Muscle layer of colon (tissue), 2 donors: Measurements from ENCODE around the gene CROCC.
A peak's percentile ranks its signal among the peaks of the same experiment; 100 is the strongest.

ENCODE experiments used
- H3K27ac ChIP-seq: one replicate; pipeline ENCODE4 v1.7.0; 2013; ENCODE audit warnings: low read depth, mild to moderate bottlenecking, low read length, moderate library complexity
- H3K27me3 ChIP-seq, 2 donors: one replicate each; pipeline ENCODE4 v1.7.0; 2013; ENCODE audit warnings: low read length in 2 of 2, mild to moderate bottlenecking in 2 of 2; ENCODE audit not compliant: insufficient read depth in 2 of 2, control insufficient read depth in 1 of 2
- H3K36me3 ChIP-seq: one replicate; pipeline ENCODE4 v1.7.0; 2013; ENCODE audit warnings: mild to moderate bottlenecking, low read length; ENCODE audit not compliant: insufficient read depth
- H3K4me1 ChIP-seq: one replicate; pipeline ENCODE4 v1.7.0; 2013; ENCODE audit warnings: mild to moderate bottlenecking, low read length; ENCODE audit not compliant: insufficient read depth
- H3K4me3 ChIP-seq, 2 donors: one replicate each; pipeline ENCODE4 v1.7.0; 2013; ENCODE audit warnings: low read length in 2 of 2, low read depth in 1 of 2, mild to moderate bottlenecking in 1 of 2, moderate library complexity in 1 of 2
- H3K9ac ChIP-seq: one replicate; pipeline ENCODE4 v1.7.0; 2013; ENCODE audit warnings: low read length
- H3K9me3 ChIP-seq: one replicate; pipeline ENCODE4 v1.7.0; 2013; ENCODE audit warnings: mild to moderate bottlenecking, low read length
- donor health status: abdominal sarcoma.
- donor health status: Adenocarcinoma of cecum.

The CROCC gene

DNA sequence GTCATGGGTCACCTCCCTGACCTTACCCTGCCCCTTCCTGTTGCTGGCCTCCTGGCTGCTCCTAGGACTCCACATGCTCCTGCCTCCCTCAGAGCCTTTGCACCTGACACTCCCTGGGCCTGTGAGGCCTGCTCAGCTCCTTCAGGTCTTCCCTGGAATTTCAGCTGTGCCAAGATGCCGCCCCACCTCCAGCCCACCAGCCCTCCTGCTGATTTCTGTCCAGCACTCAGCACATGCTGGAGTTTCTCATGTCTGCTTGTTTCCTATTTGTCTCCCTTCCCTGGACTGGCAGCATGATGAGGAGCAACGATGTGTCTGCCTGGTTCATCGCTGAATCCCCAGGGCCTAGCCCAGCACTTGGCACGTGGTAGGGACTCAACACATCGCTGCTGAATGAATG, 55.6 kb downstream of the CROCC start:
- Histone ChIP-seq H3K27me3 (peaks cover 0 to 10% of the 10 kb centered on the region in 2 donors), H3K4me1 (peaks cover 12% of the 10 kb centered on the region), H3K9me3 (no peaks in the 10 kb centered on the region), H3K4me3 (no peak overlapping the region), H3K27ac (no peak overlapping the region), H3K9ac (no peak overlapping the region), H3K36me3 (no peaks in the 10 kb centered on the region)

DNA sequence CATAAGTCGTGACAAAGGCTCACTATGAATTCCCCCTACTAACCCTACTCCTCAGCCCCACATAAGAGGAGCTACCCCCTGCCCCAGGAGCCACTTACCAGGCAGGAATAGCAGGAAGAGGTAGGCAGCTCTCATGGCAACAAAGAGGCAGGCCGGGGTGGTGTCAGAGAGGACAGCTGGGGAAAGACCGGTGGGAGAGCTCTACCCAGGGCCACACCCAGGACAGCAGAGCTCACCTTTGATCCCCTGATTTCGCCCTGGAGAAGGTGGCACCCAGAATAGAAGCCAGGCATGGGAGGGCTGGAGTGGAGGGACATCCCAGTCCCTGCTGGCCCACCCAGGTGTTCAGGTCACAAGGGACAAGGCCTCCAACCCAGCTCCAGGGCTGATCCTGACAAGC, 56.4 kb downstream of the CROCC start:
- Histone ChIP-seq H3K9ac (no peak overlapping the region), H3K36me3 (no peaks in the 10 kb centered on the region), H3K27me3 (peaks cover 0 to 10% of the 10 kb centered on the region in 2 donors), H3K27ac (no peak overlapping the region), H3K4me1 (peaks cover 9% of the 10 kb centered on the region), H3K9me3 (no peaks in the 10 kb centered on the region), H3K4me3 (no peak overlapping the region)

DNA sequence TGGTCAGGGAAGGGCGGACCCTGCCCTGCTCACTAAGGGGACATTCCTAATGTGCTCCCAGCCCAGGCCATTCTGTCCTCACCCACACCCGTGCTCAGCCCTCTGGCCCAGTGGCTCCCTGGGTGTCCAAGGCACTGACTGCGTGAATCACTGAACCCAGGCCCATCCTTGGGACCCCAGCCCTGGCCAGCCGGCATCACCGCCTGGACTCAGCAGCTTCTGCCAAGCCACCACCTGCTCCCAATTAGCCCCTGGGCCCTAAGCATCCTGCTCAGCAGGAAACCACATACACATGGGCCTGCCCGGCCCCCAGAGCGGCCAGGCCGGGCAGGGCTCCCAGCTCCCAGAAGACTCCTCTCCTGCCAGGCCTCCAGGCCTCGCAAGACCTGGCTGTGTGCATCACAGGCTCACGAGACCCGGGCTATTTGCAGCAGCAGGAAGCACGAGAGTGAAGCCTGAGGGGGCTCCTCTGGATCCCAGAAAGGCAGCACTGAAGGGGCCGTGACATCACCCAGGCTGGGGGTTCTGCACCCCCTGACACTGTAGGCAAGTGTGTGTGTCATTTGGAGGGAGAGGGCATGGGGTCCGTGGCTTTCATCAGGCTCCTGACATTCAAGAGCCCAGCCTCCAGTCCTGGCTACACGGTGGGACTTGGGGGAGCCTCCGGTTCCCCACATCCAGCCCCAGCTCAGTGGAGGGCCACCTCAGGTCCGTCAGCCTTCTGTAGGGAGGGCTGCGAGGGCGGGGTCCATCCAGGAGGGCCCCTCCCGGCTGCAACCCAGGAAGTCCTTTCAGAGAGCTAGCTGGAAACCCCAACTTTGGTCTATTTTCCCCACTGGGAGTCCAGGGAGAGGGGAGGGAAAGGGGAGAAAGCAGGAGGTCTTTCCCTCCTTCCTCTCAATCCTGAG, 57.1 kb downstream of the CROCC start:
- Histone ChIP-seq H3K4me3 (peak overlapping the region in 1 of 2 donors; percentile 58), H3K4me1 (peaks cover 9% of the 10 kb centered on the region), H3K36me3 (no peaks in the 10 kb centered on the region), H3K27me3 (peaks cover 0 to 10% of the 10 kb centered on the region in 2 donors), H3K9ac (no peak overlapping the region), H3K27ac (peak overlapping the region; percentile 27), H3K9me3 (no peaks in the 10 kb centered on the region)

DNA sequence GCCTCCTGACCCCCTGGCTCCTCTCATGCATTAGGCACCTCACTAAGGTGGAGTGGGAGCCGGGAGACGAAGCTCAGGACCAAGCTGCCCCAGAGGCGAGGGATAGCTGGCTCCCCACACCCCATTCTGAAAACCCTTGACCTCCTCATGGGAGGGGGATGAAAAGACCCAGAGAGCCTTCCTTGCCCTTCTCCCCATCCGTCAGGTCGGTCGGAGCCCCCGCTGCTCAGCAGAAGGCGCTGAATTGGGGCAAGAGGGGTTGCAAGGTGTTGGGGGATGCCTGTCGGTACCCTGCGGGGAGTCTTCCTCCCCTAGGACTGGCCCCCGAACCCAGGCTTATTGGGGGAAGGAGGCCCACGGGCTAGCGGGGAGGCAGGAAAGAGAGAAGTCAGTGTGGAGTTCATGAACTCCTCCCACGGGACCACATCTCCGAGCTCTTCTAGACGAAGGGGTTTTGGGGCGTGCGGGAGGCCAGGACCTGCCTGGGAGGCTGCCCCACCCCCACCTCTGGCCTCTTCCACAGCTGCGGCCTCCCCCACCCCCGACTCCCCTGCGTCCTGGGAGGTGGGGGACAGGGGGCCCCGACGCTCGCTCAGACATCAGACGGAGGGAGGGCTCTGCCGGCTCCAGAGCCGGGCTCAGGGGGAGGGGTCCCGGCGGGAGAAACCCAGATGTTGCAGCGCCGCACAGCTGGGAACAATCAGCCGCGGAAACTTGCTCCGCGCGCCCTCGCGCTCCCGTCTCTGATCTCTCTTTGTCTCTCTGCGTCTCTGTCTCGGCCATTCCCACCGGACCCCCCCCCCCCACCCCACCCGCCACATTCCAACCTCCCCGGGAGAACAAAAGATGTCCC, 58.0 kb downstream of the CROCC start:
- H3K27me3 ChIP-seq: peaks cover 0 to 10% of the 10 kb centered on the region in 2 donors
- peak overlapping the region; percentile 58 to 77 for H3K4me3 ChIP-seq
- H3K9me3 ChIP-seq: no peaks in the 10 kb centered on the region
- H3K36me3 ChIP-seq: no peaks in the 10 kb centered on the region
- H3K4me1 ChIP-seq: peaks cover 9% of the 10 kb centered on the region
- H3K27ac ChIP-seq: peak overlapping the region; percentile 27
- H3K9ac ChIP-seq: no peak overlapping the region

DNA sequence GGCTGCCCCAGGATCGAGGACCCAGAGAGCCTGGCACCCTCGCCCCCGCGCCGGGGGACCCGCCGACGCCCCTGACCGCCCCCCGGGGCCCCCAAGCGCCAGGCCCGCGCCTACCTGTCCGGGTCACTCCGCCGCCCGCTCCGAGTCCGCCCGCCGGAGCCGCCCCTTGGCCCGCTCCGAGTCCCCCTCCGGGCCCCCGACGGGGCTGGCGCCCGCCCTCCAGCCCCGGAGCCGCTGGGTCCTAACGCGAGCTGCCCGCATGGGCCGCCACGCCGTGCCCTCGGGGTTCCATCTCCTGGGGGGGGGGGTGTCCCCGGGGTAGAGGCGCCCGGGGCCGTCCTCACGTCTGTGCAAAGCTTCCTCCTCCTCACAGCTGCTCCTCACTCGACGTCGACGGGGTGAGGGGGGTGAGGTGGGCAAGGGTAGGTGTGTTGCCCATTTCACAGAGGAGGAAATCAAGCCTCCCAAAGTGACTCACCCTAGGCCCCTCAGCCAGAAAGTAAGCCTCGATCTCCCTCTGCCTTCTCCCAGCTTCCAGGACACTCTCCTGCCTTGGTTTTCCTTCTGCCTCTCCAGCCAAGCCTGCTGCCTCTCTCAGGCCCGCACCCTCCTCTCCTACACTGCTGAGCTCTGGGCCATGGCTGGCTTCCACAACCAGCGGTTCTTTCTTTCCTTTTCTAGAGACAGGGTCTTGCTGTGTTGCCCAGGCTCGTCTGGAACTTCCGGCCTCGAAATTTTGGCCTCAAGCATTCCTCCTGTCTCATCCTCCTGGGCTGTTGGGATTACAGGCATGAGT, 58.9 kb downstream of the CROCC start, which contains the start of gene MFAP2:
Gene MFAP2, minus strand, starts transcription at position 148 of the 796 bp plus-strand sequence. CDS start 2,347 bp downstream, outside the sequence.
- no peaks in the 10 kb centered on the region for H3K9me3 ChIP-seq
- peaks cover 0 to 10% of the 10 kb centered on the region in 2 donors for H3K27me3 ChIP-seq
- H3K4me3 ChIP-seq: peak within 1 kb of the TSS; percentile 58 to 77
- peaks cover 6% of the 10 kb centered on the region for H3K4me1 ChIP-seq
- H3K9ac ChIP-seq: no peak within 1 kb of the TSS
- no peaks in the 10 kb centered on the region for H3K36me3 ChIP-seq
- H3K27ac ChIP-seq: peak within 1 kb of the TSS; percentile 27

DNA sequence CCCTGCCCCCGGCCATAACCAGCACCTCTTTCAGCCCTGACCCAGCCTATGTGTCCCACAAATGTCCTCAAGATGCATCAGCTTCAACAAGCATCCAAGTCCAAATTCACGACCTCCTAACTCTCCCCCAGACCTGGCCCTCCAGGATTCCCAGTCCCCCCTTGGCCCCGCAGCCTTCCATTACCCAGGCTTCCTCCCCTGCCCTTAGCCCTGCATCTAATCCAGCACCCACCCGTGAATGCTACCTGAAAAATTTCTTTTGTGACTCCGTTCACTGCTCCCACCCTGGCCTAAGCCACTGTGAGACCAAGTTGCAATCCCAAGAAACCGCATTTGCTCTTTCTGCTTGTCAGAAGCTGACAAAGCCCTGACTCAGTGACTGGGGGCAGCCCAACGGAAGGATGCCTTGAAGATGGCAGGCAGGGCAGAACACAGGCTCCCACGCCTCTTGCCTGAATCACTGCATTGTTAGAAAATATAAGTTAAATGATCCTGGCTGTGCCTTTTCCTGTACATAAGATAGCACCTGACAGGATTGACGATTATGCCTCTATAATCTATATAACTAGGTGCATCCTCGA, 59.6 kb downstream of the CROCC start:
- Histone ChIP-seq H3K27ac (no peak overlapping the region), H3K4me1 (peaks cover 6% of the 10 kb centered on the region), H3K9me3 (no peaks in the 10 kb centered on the region), H3K4me3 (no peak overlapping the region), H3K36me3 (no peaks in the 10 kb centered on the region), H3K9ac (no peak overlapping the region), H3K27me3 (peaks cover 0 to 10% of the 10 kb centered on the region in 2 donors)

DNA sequence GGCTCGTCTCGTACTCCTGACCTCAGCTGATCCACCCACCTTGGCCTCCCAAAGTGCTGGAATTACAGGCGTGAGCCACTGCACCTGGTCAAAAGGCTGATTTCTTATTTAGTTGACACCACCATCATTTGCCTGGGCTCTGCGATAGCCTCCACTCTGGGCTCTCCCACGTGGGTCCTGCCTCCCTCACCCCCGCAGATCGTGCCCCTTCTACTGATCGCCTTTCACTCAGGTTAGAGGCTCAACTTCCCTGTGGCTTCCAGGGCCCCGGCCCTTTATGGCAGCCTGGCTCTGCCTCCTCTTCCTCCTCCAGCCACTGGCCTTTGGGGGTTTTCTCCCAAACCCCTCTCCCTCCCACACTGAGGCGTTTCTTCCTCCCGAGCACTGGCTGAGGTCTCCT, 61.2 kb downstream of the CROCC start:
- Histone ChIP-seq H3K27me3 (peaks cover 0 to 10% of the 10 kb centered on the region in 2 donors), H3K4me3 (no peak overlapping the region), H3K36me3 (peaks cover 2% of the 10 kb centered on the region), H3K9ac (no peak overlapping the region), H3K9me3 (no peaks in the 10 kb centered on the region), H3K4me1 (peaks cover 6% of the 10 kb centered on the region), H3K27ac (no peak overlapping the region)

DNA sequence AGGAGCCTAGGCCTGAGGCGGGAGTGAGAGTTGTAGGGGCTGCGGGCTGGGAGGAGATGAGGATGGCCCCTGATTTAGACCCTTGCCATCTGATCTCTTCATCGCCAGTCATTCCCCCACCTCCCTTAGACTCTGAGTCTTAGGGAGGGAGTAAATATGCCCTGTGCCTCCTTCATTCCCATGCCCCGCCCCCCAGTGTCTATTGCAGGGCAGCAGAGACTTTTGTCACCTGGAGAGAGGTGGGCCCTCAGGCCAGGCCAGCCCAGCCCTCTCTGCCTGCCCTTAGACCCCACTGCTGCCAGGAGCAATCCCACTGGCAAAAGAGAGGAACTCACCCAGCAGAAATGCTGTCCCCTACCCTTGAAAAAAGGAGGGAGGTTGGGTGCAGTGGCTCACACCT, 61.9 kb downstream of the CROCC start:
- Histone ChIP-seq H3K4me1 (peaks cover 6% of the 10 kb centered on the region), H3K9ac (no peak overlapping the region), H3K27ac (no peak overlapping the region), H3K9me3 (no peaks in the 10 kb centered on the region), H3K36me3 (peaks cover 5% of the 10 kb centered on the region), H3K27me3 (peaks cover 0 to 10% of the 10 kb centered on the region in 2 donors), H3K4me3 (no peak overlapping the region)

DNA sequence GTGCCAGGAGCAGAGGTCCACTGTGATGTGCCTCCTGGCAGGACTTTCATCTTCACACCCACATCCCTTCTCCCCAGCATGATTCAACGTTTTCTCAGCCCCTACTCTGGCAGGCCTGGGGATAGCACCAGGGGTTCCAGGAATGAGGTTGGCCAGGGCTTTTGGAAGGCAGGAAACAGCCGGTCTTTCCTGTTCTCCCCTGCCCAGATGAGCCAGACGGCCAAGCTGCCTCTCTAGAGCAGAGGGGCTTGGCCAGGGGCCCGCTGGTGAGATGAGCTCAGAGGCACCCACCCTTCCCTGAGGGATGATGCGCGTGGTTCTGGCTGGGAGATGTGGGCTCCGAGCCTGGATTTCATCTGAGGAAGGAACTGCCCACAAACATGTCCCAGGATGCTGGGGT, 63.0 kb downstream of the CROCC start:
- Histone ChIP-seq H3K4me1 (no peaks in the 10 kb centered on the region), H3K4me3 (no peak overlapping the region), H3K9me3 (no peaks in the 10 kb centered on the region), H3K27me3 (peaks cover 0 to 5% of the 10 kb centered on the region in 2 donors), H3K27ac (no peak overlapping the region), H3K36me3 (peaks cover 5% of the 10 kb centered on the region), H3K9ac (no peak overlapping the region)

DNA sequence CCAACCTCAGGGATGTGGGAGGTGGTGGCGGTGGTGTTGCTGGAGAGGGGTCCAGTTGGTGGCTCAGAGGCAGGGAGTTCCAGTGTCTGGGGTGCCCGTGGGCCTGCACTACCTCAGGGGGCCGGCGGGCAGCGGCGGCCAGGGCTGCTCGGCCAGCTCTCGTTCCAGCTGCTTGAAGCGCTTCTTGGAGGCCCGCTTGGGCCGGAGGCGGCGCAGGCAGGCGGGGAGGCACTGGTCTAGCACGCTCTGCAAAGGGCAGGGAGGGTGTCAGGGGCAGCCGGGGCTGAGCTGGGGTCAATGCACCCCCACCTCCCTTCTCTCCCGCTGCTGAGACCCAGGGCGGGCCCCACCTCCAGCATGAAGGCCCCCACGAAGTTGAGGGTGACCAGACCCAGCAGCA, 64.4 kb downstream of the CROCC start:
- Histone ChIP-seq H3K27ac (no peak overlapping the region), H3K36me3 (peaks cover 5% of the 10 kb centered on the region), H3K4me1 (no peaks in the 10 kb centered on the region), H3K9ac (no peak overlapping the region), H3K27me3 (no peaks in the 10 kb centered on the region), H3K9me3 (no peaks in the 10 kb centered on the region), H3K4me3 (no peak overlapping the region)
